Measurements from ENCODE around the gene TFPI.

DNA sequence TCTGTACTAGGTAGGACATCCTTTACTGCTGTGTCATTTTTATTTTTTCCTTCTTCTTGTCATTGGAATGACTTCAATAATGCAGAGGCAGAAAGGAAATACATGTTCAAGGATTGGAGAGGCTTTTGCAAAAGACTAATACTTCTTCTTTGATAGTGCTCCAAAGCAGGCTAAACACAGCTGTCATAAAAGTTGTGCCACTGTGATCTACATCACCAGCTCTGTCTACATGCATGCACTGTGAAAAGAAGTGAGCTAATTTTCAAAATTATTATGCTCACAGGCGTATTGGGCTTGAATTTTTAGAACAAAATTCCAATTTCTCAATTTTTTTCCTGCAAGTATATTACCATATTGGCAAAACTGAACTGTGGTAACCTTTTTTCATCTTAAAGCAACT lies 68.7 kb downstream of the TFPI start:
- no peak for TF ChIP-seq EGR1 (IDR thresholded peaks at IDR 0.05)
- TF ChIP-seq, protein P1, sequence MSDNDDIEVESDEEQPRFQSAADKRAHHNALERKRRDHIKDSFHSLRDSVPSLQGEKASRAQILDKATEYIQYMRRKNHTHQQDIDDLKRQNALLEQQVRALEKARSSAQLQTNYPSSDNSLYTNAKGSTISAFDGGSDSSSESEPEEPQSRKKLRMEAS (IDR thresholded peaks at IDR 0.05), result no peak
- no peak for TF ChIP-seq TAF1 (IDR thresholded peaks at IDR 0.05; ENCODE audit: low read depth)
- TF ChIP-seq, protein P2, sequence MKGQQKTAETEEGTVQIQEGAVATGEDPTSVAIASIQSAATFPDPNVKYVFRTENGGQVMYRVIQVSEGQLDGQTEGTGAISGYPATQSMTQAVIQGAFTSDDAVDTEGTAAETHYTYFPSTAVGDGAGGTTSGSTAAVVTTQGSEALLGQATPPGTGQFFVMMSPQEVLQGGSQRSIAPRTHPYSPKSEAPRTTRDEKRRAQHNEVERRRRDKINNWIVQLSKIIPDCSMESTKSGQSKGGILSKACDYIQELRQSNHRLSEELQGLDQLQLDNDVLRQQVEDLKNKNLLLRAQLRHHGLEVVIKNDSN (IDR thresholded peaks at IDR 0.05), result no peak
- no peak for TF ChIP-seq YY1 (IDR thresholded peaks at IDR 0.05; ENCODE audit: low read depth)
- no peak for TF ChIP-seq CREB1 (IDR thresholded peaks at IDR 0.05; ENCODE audit: low read depth)
